Immature natural killer cell (primary cell): ENCODE measurements around the gene ST13. TPM values are rescaled to one million over a fixed set of nuclear protein-coding genes. Genes with fewer than 3 reads are reported as not detected.
A peak's percentile ranks its signal among the peaks of the same experiment; 100 is the strongest.
"Not testable (repeated sequence)": the region's sequence is repeated elsewhere in the genome, so short reads cannot be mapped to it uniquely, and the experiment has no call there.

Experiments
- DNase-seq, 3 donors: peaks; one replicate each; pipeline ENCODE4 v3.0.0; 2022; ENCODE audit warnings: mixed read lengths in 1 of 3
- H3K27ac Mint-ChIP-seq, 6 donors: one replicate each; pipeline ENCODE4 v1.8.0; 2020; ENCODE audit warnings: mixed read lengths in 6 of 6, mild to moderate bottlenecking in 5 of 6, inconsistent platforms in 4 of 6, moderate library complexity in 3 of 6
- H3K27me3 Mint-ChIP-seq, 3 donors: one replicate each; pipeline ENCODE4 v1.8.0; 2020 to 2021; ENCODE audit warnings: low read depth in 3 of 3, mild to moderate bottlenecking in 3 of 3, mixed read lengths in 3 of 3, moderate library complexity in 3 of 3, inconsistent platforms in 1 of 3
- H3K36me3 Mint-ChIP-seq, 3 donors: one replicate each; pipeline ENCODE4 v1.8.0; 2020; ENCODE audit warnings: mixed read lengths in 3 of 3, inconsistent platforms in 2 of 3, mild to moderate bottlenecking in 2 of 3
- H3K4me1 Mint-ChIP-seq, 2 donors: one replicate each; pipeline ENCODE4 v1.8.0; 2020; ENCODE audit warnings: inconsistent platforms in 2 of 2, mild to moderate bottlenecking in 2 of 2, mixed read lengths in 2 of 2, moderate library complexity in 1 of 2
- H3K4me3 Mint-ChIP-seq, 5 donors: one replicate each; pipeline ENCODE4 v1.8.0; 2020; ENCODE audit warnings: mild to moderate bottlenecking in 5 of 5, mixed read lengths in 5 of 5, inconsistent platforms in 3 of 5, moderate library complexity in 3 of 5
- H3K9me3 Mint-ChIP-seq, 6 donors: one replicate each; pipeline ENCODE4 v1.8.0; 2020; ENCODE audit warnings: mild to moderate bottlenecking in 6 of 6, mixed read lengths in 6 of 6, inconsistent platforms in 4 of 6, moderate library complexity in 3 of 6
- polyA plus RNA-seq, 3 donors: library from polyadenylated mRNA; unstranded; fragments of 300-500 nt; fragmentation: Illumina TruSeq; gene quantifications; one replicate each; pipeline ENCODE4 v1.2.3, GENCODE V29; 2021

ST13 gene
- polyA plus RNA-seq, 3 donors from 2014 or later = 111 to 131 (median 111) TPM

DNA sequence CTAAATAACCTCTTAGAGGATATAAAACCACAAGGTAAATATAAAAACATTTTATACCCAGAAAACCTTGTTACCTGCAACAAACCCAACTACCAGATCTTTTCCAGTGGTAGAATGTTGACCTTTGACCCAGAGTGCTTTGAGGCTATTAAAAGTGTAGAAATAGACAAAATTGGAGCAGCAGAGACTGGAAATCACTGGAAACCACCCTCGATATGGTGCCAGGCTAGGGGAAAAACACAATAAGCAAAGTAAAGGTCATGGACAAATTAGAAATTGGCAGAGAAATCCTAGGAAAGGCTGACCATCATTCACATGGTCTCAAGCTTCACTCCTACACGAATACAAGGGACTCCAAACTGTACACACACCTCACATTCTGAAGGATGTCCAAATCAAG, 64.0 kb downstream of the ST13 start:
- peaks cover 5 to 30% (median 15%) of the 10 kb centered on the region in 3 donors for H3K36me3 Mint-ChIP-seq
- no peak for DNase-seq
- no peaks in the 10 kb centered on the region for H3K9me3 Mint-ChIP-seq
- no peaks in the 10 kb centered on the region for H3K27me3 Mint-ChIP-seq
- peak overlapping the region in 1 of 6 donors; percentile 8 for H3K27ac Mint-ChIP-seq
- H3K4me1 Mint-ChIP-seq = no peaks in the 10 kb centered on the region
- no peak overlapping the region for H3K4me3 Mint-ChIP-seq

DNA sequence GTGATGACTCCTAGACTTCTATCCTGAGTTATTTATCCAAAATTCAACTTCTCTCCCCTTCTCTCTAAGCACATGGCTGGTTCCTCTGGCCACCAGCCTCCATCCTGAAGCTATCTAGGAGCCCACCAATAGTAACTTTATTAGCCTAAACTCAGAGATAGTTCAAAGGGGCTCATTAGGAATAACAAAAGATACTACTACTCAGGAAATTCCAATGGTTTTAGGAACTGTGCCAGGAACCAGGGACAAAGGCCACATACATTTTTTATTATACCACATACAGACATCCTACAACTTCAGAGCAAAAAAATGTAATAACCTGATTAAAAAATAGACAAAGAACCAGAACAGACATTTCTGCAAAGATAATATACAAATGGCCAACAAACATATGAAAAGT, 65.2 kb downstream of the ST13 start:
- H3K36me3 Mint-ChIP-seq = peaks cover 5 to 30% (median 20%) of the 10 kb centered on the region in 3 donors
- no peak for DNase-seq
- no peaks in the 10 kb centered on the region for H3K4me1 Mint-ChIP-seq
- H3K27ac Mint-ChIP-seq = peak overlapping the region in 1 of 6 donors; percentile 33
- H3K9me3 Mint-ChIP-seq = no peaks in the 10 kb centered on the region
- H3K27me3 Mint-ChIP-seq = no peaks in the 10 kb centered on the region
- H3K4me3 Mint-ChIP-seq = no peak overlapping the region

GRCh38 chr22:40789131-40789530, 67.3 kb downstream of the ST13 start:
- no peaks in the 10 kb centered on the region for H3K9me3 Mint-ChIP-seq
- peaks cover 6 to 39% (median 29%) of the 10 kb centered on the region in 3 donors for H3K36me3 Mint-ChIP-seq
- H3K27ac Mint-ChIP-seq = no peak overlapping the region
- no peak for DNase-seq
- no peaks in the 10 kb centered on the region for H3K4me1 Mint-ChIP-seq
- no peaks in the 10 kb centered on the region for H3K27me3 Mint-ChIP-seq
- no peak overlapping the region for H3K4me3 Mint-ChIP-seq

DNA sequence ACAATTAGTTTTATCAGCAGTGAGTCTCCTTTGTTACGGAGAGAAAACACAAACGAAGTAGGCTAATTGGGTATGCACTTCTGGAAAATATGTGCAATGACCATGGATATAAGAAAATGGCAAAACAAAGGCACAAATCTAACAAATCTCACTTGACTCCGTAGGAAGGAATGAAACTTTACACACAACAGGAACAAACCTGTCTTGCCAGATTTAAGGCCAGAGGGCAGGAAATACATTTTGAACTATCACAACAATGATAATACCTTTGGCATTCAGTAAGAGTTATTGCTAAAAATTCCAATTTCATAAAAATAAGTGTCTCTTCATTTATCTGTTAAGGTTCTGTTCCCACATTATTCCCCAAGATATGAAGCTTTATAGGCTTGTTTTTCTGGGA, 73.9 kb downstream of the ST13 start:
- DNase-seq = no peak
- no peak overlapping the region for H3K4me3 Mint-ChIP-seq
- H3K27me3 Mint-ChIP-seq = no peaks in the 10 kb centered on the region
- H3K4me1 Mint-ChIP-seq = no peaks in the 10 kb centered on the region
- H3K27ac Mint-ChIP-seq = no peak overlapping the region
- H3K9me3 Mint-ChIP-seq = no peaks in the 10 kb centered on the region
- H3K36me3 Mint-ChIP-seq = peaks cover 9 to 24% (median 19%) of the 10 kb centered on the region in 3 donors

- not testable (repeated sequence) for H3K4me3 Mint-ChIP-seq, H3K27me3 Mint-ChIP-seq, H3K4me1 Mint-ChIP-seq, H3K27ac Mint-ChIP-seq, DNase-seq, H3K9me3 Mint-ChIP-seq
- H3K36me3 Mint-ChIP-seq = peaks cover 12 to 26% (median 23%) of the 10 kb centered on the region in 3 donors
These were observed 74.7 kb downstream of the ST13 start for GRCh38 chr22:40781749-40782148.

Other genes starting within 250 kb of the ST13 start
- 10 to 100 TPM in 1 of 3 donors, 1 to 10 TPM in 2; 5.0 to 23.5 (median 7.3) TPM for gene MRTFA, start 219.9 kb downstream of the ST13 start, polyA plus RNA-seq
- gene MCHR1, start 177.2 kb downstream of the ST13 start, polyA plus RNA-seq = not detected
- 10 to 100 TPM; 18.5 to 26.6 (median 22.2) TPM for gene SLC25A17, start 37.3 kb downstream of the ST13 start, polyA plus RNA-seq
- gene XPNPEP3, start 509 bp upstream of the ST13 start, polyA plus RNA-seq = 10 to 100 TPM in 1 of 3 donors, 1 to 10 TPM in 2; 5.9 to 11.4 (median 9.9) TPM
- gene DNAJB7, start 5.5 kb upstream of the ST13 start, polyA plus RNA-seq = under 1 TPM in 1 of 3 donors, not detected in 2; 0.21 TPM
- gene RBX1, start 94.7 kb upstream of the ST13 start, polyA plus RNA-seq = 100 to 1,000 TPM; 117 to 216 (median 139) TPM
- 10 to 100 TPM in 1 of 3 donors, 1 to 10 TPM in 2; 4.6 to 23.1 (median 8.6) TPM for gene EP300, start 236.0 kb upstream of the ST13 start, polyA plus RNA-seq